Heart right ventricle (tissue), 16 donors: ENCODE data around the gene DCHS2. TPM values are rescaled to one million over a fixed set of nuclear protein-coding genes. Genes with fewer than 3 reads are reported as not detected.

Source experiments
- ATAC-seq, 8 donors: fragments of 200-7000 bp; cut with Tn5 transposase; one replicate each; pipeline ENCODE4 v1.9.1; 2020; ENCODE audit warnings: mild to moderate bottlenecking in 8 of 8, moderate library complexity in 8 of 8, moderate number of reproducible peaks in 1 of 8
- DNase-seq, 2 donors: peaks; one replicate each; pipeline ENCODE4 v3.0.0-alpha.2; 2020
- H3K27ac ChIP-seq, 10 donors: fragments of 200-600 bp; sonication (generic) in 2 of 10; one replicate each; pipeline versions ENCODE4 v1.5.0 to v1.8.0; 2020 to 2022; ENCODE audit warnings: mild to moderate bottlenecking in 3 of 10
- H3K27me3 ChIP-seq, 7 donors: fragments of 200-600 bp; one replicate each; pipeline ENCODE4 v1.8.0; 2021 to 2022; ENCODE audit warnings: mild to moderate bottlenecking in 2 of 7
- H3K36me3 ChIP-seq, 9 donors: fragments of 200-600 bp; sonication (generic) in 1 of 9; one replicate each; pipeline versions ENCODE4 v1.5.0 to v1.8.0; 2020 to 2022; ENCODE audit warnings: mild to moderate bottlenecking in 2 of 9
- H3K4me1 ChIP-seq, 9 donors: fragments of 200-600 bp; sonication (generic) in 1 of 9; one replicate each; pipeline versions ENCODE4 v1.5.0 to v1.8.0; 2020 to 2022; ENCODE audit warnings: mild to moderate bottlenecking in 4 of 9
- H3K4me3 ChIP-seq, 10 donors: fragments of 200-600 bp; sonication (generic) in 2 of 10; one replicate each; pipeline versions ENCODE4 v1.5.0 to v1.8.0; 2020 to 2022; ENCODE audit warnings: mild to moderate bottlenecking in 7 of 10, moderate library complexity in 2 of 10
- H3K9me3 ChIP-seq, 11 donors: fragments of 200-600 bp in 10 of 11; sonication (generic) in 2 of 11; one replicate each; pipeline versions ENCODE4 v1.5.0 to v1.8.0; 2013 to 2022; ENCODE audit warnings: mild to moderate bottlenecking in 2 of 11, control low read depth in 1 of 11, moderate library complexity in 1 of 11
- CTCF ChIP-seq, 9 donors: fragments of 200-600 bp; sonication (generic) in 2 of 9; IDR thresholded peaks; one replicate each; pipeline versions ENCODE4 v1.5.0 to v1.8.0; 2021 to 2022; ENCODE audit warnings: antibody characterized with exemption in 9 of 9, mild to moderate bottlenecking in 5 of 9, moderate library complexity in 1 of 9
- WGBS, 2 donors: extraction: QIAGEN DNeasy Blood & Tissue Kit; methylation state at CpG; one replicate each; pipeline ENCODE4 v1.1.7; 2013; ENCODE audit warnings: inconsistent platforms in 1 of 2; 5-methylcytosine and 5-hydroxymethylcytosine counted together
- intact Hi-C, 10 donors: fragments of 100-400 bp; cut with DNase I; formaldehyde crosslinking; loops; one replicate each; pipeline versions ENCODE4 v1.11.1 to v1.14.2; 2022
- polyA plus RNA-seq, 2 donors: library from polyadenylated mRNA; stranded (reverse); fragments of 200-250 nt; gene quantifications; one replicate each; pipeline ENCODE4 v1.2.3, GENCODE V29; 2013
- total RNA-seq, 10 donors: library from RNA; stranded (reverse); fragmentation: NEBNext Ultra II Directional in 3 of 10; extraction: Animal tissue kit (Norgen Biotek cat#: 25700) in 3 of 10; gene quantifications; one replicate each; pipeline versions ENCODE4 v1.2.1 to v1.2.4, GENCODE V29; 2021 to 2023
- donor health status: Arrhythmogenic right ventricular cardiomyopathy.
- donor health status: ischemic (EF 13 %, LVEDD 7.1; RV severe dilation, severe dysfunction).
- donor health status: healthy with polysubstance abuse.
- donor health status: DM: no; HTN: yes; CAD: no.
- donor health status: DM: no; HTN: no; CAD: no.
- donor health status: ischemic (EF 25% LVEDD 6.9; RV normal size, moderate dysfunction).
- donor health status: ischemic (EF 25% LVEDD 5.7; RV mildly dilated, moderate dysfunction).
- donor health status: healthy.
- donor health status: DM: yes; HTN: yes; CAD: no.
- donor health status: Ischemic cardiomyopathy.
- donor health status: ischemic (EF 35%, LVEDD 5.7; RV mildly dilated, moderate dysfunction).
- donor health status: nonischemic (EF 11% LVEDD 7.7; RV severe dilation, severe dysfunction).
- donor health status: DM: yes; HTN: yes; CAD: no.
- donor health status: PGD.
- donor health status: ischemic (EF 29% LVEDD 5.4; RV normal size, mild dysfunction).
- donor health status: nonischemic (EF 23%, LVEDD 6.1; RV moderate dilation, normal function).

DCHS2 gene
- total and polyA plus RNA-seq, 12 donors, result under 0.01 to 0.14 (median 0.04) TPM; not detected in 7

DNA sequence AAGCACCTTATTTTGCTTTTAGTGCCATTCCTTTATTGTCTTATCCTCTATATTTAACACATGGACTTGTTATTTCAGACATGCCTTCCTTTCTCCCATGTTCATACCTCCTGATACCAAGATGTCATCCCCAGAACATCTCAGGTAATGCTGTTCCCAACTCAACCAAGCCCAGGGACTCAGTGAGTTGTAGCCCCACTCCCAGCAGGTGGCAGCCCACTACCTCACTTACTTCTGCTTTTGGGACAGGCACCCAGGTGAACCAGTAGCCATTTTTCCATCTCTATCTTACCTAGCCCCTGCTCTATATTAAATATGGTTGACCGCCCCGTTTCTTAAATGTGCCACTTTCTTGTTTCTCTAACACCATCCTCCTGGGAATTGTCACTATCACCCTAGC is 199.0 kb downstream of the DCHS2 start:
- Histone ChIP-seq H3K36me3 (no peaks in the 10 kb centered on the region), H3K27ac (no peak overlapping the region), H3K4me3 (no peak overlapping the region), H3K4me1 (no peaks in the 10 kb centered on the region), H3K27me3 (no peaks in the 10 kb centered on the region), H3K9me3 (peaks cover 0 to 21% (median 6%) of the 10 kb centered on the region in 11 donors)
- WGBS, 2 donors, result 93 to 97% methylated on average over 2 of the region's 2 CpGs
- TF ChIP-seq CTCF (IDR thresholded peaks at IDR 0.05), result no peak
- ATAC-seq, result no peak
- DNase-seq, result no peak
- intact Hi-C loops, result no loop called here

DNA sequence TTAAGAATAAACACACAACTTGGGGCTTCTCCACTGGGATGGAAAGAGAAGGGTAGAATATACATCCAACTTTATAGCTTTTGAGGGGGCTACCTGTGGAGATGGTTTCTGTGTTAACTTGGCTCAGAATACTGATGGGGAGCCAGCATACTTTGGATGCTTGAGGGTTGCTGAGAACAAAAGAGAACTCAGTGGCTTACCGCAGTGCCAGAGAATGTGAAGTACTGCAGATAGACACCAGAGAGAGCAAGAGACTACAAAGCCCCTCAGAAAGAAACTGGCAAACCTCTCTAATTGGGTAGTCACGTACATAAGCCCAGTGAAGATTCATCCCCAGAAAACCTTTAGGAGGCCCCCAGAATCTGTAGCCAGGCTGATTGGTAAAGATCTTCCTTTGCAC is 214.4 kb downstream of the DCHS2 start:
- H3K27ac ChIP-seq, result no peak overlapping the region
- H3K9me3 ChIP-seq, result peaks cover 0 to 15% (median 0%) of the 10 kb centered on the region in 11 donors
- H3K27me3 ChIP-seq, result no peaks in the 10 kb centered on the region
- intact Hi-C loops, result no loop called here
- no peak overlapping the region for H3K4me3 ChIP-seq
- ATAC-seq, result no peak
- no peaks in the 10 kb centered on the region for H3K36me3 ChIP-seq
- H3K4me1 ChIP-seq, result no peaks in the 10 kb centered on the region
- TF ChIP-seq CTCF (IDR thresholded peaks at IDR 0.05), result no peak
- no peak for DNase-seq
- WGBS, 2 donors, result 28 to 35% methylated on average over 2 of the region's 2 CpGs

DNA sequence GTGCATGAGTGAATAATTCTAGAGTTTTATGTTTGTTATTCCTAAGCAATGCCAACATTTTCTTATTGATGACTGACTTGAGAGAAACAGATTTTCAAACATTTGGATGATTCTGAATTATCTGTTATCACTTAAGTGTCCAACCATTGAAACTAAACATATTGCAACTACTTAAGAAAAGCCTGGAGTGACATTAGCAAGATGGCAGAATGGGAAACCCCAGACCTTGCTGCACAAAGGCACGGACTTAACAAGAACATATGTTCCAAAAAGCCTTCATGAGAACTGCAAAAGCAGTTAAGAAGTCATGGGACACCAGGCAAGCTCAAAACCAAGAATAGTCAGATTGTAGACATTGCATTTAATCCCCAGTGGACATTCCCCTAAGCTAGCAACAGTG is 215.1 kb downstream of the DCHS2 start:
- no peak for TF ChIP-seq CTCF (IDR thresholded peaks at IDR 0.05)
- 49 to 68% methylated on average over 1 of the region's 1 CpG for WGBS, 2 donors
- no peak for DNase-seq
- intact Hi-C loops, result no loop called here
- ATAC-seq, result no peak
- no peaks in the 10 kb centered on the region for H3K36me3 ChIP-seq
- no peaks in the 10 kb centered on the region for H3K4me1 ChIP-seq
- no peaks in the 10 kb centered on the region for H3K27me3 ChIP-seq
- H3K4me3 ChIP-seq, result no peak overlapping the region
- H3K27ac ChIP-seq, result no peak overlapping the region
- H3K9me3 ChIP-seq, result peaks cover 0 to 15% (median 0%) of the 10 kb centered on the region in 11 donors

DNA sequence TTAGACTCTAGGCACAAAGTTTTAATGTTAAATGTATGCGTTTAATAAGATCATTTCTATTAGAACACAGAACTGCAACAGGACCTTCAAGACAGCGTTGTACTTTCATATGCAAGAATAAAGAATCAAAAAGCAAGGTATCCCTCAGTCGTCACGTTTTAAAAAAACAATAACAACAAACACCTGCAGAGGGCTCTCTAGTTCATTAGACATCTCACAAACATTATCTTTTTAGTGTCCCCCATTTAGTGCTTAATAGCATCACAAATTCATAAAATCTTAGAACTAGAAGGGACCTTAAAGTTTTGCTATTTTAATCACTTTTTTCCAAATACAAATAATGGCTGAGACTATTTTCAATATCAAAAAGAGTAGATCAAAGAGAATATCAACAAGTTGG is 236.6 kb downstream of the DCHS2 start:
- Histone ChIP-seq H3K27ac (no peak overlapping the region), H3K36me3 (no peaks in the 10 kb centered on the region), H3K4me1 (no peaks in the 10 kb centered on the region), H3K4me3 (no peak overlapping the region), H3K9me3 (no peaks in the 10 kb centered on the region), H3K27me3 (no peaks in the 10 kb centered on the region)
- TF ChIP-seq CTCF (IDR thresholded peaks at IDR 0.05), result no peak
- intact Hi-C loops, result no loop called here
- ATAC-seq, result no peak
- WGBS, 2 donors, result 40 to 45% methylated on average over 4 of the region's 4 CpGs
- no peak for DNase-seq
